GM12874 (cell line): Measurements from ENCODE around the gene ZFP36L2.

Source experiments
- TF ChIP-seq, protein P1 (sequence below): IDR thresholded peaks from 2 replicates; pipeline ENCODE4 v1.5.1; 2011; ENCODE audit warnings: low read depth, mild to moderate bottlenecking, control low read depth, low read length, moderate library complexity; ENCODE audit not compliant: insufficient read depth

Gene ZFP36L2

DNA sequence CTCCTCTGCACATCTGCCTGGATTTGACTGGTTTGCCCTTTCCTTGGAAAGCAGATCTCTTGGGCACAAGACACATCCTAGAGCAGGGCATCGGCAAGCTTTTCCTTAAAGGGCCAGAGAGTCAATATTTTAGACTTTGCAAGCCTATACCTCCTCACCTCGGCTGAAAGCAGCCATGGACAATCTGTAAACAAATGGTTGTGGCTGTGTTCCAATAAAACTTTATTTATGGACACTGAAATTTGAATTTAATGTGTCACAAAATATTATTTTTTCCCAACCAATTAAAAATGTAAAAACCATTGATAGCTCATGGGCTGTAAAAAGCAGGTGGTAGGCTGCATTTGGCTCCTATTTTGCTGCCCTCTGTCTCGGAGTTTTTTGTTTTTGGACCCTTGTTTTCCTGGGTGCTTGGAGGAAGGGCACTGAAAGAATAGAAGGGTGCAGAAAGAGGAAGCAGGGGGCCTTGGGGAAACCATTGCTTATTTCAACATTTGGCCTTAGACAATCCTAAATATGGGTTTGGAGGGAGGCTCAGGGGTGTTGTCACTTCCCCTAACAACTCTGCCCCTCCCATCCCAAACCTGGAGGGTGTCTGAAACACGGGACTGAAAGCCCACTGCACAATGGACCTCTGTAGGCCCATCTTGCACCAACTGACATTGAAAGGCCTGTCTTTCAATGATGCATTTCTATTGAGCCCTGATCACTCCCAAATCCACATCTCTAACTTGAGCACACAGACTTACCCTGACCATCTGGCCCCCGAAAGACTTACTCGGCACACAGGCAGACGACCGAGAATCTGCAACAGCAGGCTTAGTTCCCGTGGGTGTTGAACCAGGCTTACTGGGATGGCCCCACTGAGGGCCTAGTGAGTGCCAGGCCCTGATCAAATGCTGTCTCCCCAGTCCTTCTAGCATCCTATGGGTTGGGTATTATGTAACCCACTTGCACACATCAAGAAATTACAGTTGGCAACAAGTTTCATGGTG lies 7.1 kb upstream of the ZFP36L2 start:
- TF ChIP-seq, protein P1, sequence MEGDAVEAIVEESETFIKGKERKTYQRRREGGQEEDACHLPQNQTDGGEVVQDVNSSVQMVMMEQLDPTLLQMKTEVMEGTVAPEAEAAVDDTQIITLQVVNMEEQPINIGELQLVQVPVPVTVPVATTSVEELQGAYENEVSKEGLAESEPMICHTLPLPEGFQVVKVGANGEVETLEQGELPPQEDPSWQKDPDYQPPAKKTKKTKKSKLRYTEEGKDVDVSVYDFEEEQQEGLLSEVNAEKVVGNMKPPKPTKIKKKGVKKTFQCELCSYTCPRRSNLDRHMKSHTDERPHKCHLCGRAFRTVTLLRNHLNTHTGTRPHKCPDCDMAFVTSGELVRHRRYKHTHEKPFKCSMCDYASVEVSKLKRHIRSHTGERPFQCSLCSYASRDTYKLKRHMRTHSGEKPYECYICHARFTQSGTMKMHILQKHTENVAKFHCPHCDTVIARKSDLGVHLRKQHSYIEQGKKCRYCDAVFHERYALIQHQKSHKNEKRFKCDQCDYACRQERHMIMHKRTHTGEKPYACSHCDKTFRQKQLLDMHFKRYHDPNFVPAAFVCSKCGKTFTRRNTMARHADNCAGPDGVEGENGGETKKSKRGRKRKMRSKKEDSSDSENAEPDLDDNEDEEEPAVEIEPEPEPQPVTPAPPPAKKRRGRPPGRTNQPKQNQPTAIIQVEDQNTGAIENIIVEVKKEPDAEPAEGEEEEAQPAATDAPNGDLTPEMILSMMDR: no peak

DNA sequence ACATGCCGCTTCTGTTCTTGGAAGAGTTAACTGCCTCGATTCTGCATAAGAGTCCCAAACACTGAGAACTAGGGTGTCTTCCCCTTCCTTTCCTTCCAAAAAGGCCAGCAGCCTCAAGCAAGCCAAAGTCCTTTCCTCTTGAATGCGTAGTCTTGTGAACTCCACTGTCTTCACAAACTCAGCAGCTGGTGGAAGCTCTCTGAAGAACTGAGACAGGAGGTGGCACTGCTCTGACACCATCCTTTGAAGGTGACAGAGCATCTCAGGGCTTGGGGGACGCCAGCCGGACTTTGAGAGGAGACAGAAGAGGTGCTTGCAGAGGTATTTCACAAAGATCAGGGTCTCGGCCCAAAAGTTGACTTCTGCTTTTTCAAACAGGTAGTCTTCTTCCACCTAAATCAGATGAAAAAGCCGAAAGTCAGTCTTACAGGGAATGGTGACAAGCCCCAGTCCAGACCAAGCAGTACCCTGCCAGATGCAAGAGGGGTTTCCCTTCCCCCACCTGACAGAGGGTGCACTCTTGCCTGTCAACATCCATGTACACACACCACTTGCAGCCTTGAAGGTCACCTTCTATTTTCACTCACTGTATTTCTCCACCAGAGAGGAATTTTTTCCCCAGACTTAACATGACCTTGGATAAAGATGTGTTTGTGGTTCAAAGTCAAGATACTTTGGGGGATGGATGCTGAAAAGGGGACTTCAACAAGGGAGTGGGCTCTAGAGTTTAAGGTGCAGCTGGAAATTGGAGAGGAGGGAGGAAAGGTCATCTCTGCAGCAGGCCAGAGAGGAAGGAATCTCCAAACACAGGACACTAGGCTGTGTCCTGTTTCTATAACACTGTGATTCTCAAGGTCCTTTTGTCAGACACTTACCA lies 4.8 kb upstream of the ZFP36L2 start:
- TF ChIP-seq, protein P1: no peak

DNA sequence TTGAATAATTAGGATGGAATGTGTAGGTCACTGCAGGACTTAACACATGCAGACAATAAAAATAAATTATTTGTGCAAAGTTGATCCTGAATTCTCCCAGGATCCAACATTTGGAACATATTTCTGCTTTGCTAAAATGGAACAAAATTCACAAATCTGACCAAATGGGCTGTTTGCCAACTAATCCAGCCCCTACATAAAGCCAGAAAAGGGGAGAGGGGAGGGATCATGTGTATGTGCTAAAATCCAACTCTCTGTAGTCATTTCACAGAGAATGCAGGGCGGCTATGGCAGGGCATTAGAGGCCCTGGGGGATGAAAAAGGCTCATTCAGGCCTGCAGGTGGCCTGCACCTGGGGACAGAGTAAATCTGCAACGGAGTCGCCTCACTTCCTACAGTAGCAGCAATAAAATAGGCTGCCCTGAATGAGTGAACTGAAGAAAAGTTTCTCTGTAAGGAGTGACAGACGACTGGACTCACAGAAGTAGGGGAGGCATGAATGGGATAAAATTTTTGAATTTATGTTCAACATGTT lies 4.0 kb upstream of the ZFP36L2 start:
- TF ChIP-seq, protein P1: no peak

DNA sequence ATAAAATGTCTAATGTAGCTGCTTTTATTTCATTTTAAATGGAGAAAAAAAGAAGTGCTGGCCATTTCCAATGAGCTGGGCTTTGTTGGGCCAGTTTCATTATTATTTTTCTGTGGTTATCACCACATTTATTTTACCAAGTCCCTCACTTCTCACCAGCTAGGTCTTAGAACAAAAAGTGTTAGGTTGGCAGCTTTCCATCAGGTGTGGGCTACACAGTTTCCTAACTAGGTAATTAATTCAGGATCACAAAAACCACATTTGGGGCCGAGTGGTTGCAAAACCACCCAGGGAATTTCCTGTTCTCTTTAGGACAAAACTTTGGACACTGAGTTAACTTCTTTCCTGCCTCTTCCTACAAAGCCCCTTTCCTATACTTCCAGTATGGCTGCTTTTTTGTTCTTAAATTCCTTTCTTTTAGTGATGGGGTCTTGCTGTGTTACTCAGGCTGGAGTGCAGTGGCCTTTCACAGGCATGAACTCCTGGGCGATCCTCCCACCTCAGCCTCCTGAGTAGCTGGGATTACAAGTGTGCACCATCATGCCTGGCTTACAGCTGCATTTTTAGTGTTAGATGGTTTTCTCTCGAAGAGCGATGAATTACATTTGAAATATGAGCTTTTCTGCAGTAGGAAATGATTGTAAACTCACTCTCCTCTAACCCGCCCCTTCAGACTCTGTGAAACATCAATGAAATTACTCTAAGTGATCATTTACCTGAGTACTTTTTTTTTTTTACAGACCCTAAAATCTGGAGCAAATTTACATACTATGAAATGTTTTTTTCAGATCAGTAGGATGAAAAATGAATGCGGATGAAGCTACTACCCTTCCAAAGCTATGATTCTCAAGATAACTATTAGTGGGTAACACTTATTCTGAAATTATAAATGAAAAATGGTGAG lies 2.6 kb upstream of the ZFP36L2 start:
- TF ChIP-seq, protein P1: no peak

DNA sequence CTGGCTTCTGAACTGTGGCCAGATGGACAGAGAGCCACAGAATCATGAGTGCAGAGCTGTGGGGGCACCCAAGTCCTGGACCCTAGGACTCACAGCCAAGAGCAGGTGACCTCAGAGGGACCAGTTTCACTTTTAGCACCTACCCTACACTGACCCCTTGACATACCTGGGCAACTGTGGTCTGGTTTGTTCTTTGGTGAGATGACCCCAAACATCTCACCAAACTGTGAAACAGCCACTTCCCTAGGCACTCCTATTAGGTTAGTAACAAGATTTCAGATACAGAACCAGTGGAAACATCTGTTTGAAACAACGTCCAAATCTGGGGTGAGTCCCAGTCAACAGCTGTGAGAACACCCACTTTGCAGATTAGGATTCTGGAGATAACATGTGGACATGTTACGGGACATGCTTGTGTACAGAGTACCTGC lies 1.9 kb upstream of the ZFP36L2 start:
- TF ChIP-seq, protein P1: no peak

DNA sequence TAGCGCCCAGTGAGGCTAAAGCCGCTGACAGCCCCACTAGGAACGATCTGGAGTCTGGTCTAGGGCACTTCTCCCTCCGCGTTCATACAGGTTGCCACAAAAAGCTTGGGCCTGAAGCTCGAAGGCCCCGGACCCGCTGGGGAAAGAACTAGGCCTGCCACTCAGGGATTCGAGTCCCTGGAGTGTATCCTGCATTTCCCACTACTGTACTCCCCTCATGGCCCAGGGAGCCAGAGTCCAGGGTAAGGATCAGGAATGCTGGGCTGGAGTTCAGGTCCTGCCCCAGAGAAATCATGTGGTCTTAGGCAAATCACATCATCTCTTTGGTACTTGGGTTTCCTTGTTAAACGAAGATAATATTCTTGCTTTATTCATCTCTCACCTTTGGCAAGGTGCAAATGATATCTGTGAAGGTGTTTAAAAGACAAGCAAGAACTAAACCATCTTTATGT lies 1.4 kb upstream of the ZFP36L2 start:
- TF ChIP-seq, protein P1: no peak
